Gastroesophageal sphincter (tissue), 4 donors: ENCODE data around the gene GABRB3. TPM values are rescaled to one million over a fixed set of nuclear protein-coding genes. Genes with fewer than 3 reads are reported as not detected.

Experiments used
- ATAC-seq: fragments of 150-250 bp; one replicate; pipeline ENCODE4 v1.9.1; 2016; ENCODE audit warnings: mild to moderate bottlenecking, moderate library complexity
- H3K27ac ChIP-seq, 4 donors: fragments of 200-600 bp; sonication (generic) in 3 of 4; 1 replicate in 3 of 4; 2 replicates in 1 of 4; pipeline ENCODE4 v1.5.1; 2016 to 2019
- H3K27me3 ChIP-seq: fragments of 200-600 bp; sonication (generic); one replicate; pipeline ENCODE4 v1.5.1; 2019
- H3K36me3 ChIP-seq, 2 donors: fragments of 200-600 bp; sonication (generic); one replicate each; pipeline ENCODE4 v1.5.1; 2019; ENCODE audit warnings: control low read depth in 1 of 2
- H3K4me1 ChIP-seq, 3 donors: fragments of 200-600 bp; sonication (generic); 1 replicate in 2 of 3; 2 replicates in 1 of 3; pipeline ENCODE4 v1.5.1; 2016 to 2019; ENCODE audit warnings: control low read depth in 2 of 3
- H3K4me3 ChIP-seq, 2 donors: fragments of 200-600 bp; sonication (generic); one replicate each; pipeline ENCODE4 v1.5.1; 2019; ENCODE audit warnings: mild to moderate bottlenecking in 1 of 2, moderate library complexity in 1 of 2
- H3K9me3 ChIP-seq, 3 donors: fragments of 200-600 bp; sonication (generic); one replicate each; pipeline ENCODE4 v1.5.1; 2017 to 2019; ENCODE audit warnings: control low read depth in 2 of 3
- EP300 ChIP-seq: sonication (generic); formaldehyde crosslinking; IDR thresholded peaks from one replicate; pipeline ENCODE4 v1.6.1; 2017; ENCODE audit warnings: antibody characterized with exemption, mild to moderate bottlenecking
- POLR2A ChIP-seq, 2 donors: fragments of 450-650 bp; IDR thresholded peaks; one replicate each; pipeline ENCODE4 v1.6.1; 2017; ENCODE audit warnings: antibody characterized with exemption in 2 of 2, mild to moderate bottlenecking in 2 of 2, moderate library complexity in 1 of 2
- POLR2AphosphoS5 ChIP-seq: sonication (generic); formaldehyde crosslinking; IDR thresholded peaks from one replicate; pipeline ENCODE4 v1.6.1; 2017; ENCODE audit warnings: antibody characterized with exemption
- WGBS, 2 donors: methylation state at CpG; one replicate each; pipeline ENCODE4 v1.1.5; 2018; ENCODE audit warnings: low coverage in 1 of 2; 5-methylcytosine and 5-hydroxymethylcytosine counted together
- total RNA-seq, 4 donors: library from RNA; depleted of rRNA; stranded (reverse); fragments of >200 nt; gene quantifications; one replicate each; pipeline ENCODE4 v1.1.0, GENCODE V29; 2016
- TF ChIP-seq, protein P1 (sequence below), 4 experiments: fragments of 200-600 bp in 2 of 4; fragments of 450-650 bp in 2 of 4; sonication (generic) in 1 of 4; IDR thresholded peaks; one replicate each; pipeline ENCODE4 v1.5.1; 2017 to 2019; ENCODE audit warnings: antibody characterized with exemption in 4 of 4, mild to moderate bottlenecking in 2 of 4, moderate library complexity in 2 of 4

Gene GABRB3
- total RNA-seq, 4 donors from 2014 or later, result 2.4 to 4.3 (median 3.6) TPM

DNA sequence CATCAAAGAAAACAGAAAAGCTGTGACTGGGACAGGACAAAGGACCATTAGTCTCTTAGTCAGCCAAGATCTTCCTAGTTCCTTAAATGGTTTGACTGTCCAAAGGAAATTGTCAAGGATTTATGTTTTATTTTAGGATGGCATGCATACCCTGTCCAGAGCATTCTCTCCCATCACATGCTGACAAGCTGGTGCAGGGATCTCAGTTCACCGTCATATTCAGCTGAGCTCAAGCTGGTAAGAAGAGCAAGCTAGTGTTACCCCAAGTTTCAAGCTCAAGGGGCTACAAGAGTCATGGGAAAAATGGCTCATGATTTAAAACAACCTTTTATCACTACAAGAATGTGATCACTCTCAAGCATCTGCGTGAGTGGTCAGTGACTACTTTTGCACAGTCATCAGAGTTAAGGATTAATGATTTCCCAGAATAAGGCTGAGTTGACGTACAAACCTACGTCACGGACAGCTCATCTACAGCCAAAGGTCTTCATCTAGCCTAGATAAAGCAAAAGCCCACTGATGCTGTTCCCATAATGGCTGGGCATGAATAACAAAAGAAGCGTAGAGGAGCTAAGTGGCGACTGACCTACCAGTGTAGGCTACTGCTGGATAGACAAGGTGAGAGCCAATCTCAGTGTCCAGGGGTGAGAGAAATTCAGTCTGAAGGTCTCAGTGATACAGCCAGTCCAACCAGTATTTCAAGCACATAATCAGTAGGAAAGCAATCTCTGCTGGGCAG, 157.5 kb downstream of the GABRB3 start:
- no peak for TF ChIP-seq EP300
- TF ChIP-seq, protein P1, sequence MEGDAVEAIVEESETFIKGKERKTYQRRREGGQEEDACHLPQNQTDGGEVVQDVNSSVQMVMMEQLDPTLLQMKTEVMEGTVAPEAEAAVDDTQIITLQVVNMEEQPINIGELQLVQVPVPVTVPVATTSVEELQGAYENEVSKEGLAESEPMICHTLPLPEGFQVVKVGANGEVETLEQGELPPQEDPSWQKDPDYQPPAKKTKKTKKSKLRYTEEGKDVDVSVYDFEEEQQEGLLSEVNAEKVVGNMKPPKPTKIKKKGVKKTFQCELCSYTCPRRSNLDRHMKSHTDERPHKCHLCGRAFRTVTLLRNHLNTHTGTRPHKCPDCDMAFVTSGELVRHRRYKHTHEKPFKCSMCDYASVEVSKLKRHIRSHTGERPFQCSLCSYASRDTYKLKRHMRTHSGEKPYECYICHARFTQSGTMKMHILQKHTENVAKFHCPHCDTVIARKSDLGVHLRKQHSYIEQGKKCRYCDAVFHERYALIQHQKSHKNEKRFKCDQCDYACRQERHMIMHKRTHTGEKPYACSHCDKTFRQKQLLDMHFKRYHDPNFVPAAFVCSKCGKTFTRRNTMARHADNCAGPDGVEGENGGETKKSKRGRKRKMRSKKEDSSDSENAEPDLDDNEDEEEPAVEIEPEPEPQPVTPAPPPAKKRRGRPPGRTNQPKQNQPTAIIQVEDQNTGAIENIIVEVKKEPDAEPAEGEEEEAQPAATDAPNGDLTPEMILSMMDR (IDR thresholded peaks at IDR 0.05), result no peak
- no peak overlapping the region for H3K27ac ChIP-seq
- H3K4me1 ChIP-seq, result no peaks in the 10 kb centered on the region
- no peak for ATAC-seq
- H3K4me3 ChIP-seq, result no peak overlapping the region
- 82 to 93% methylated on average over 6 to 7 of the region's 7 CpGs for WGBS, 2 donors
- no peaks in the 10 kb centered on the region for H3K36me3 ChIP-seq
- H3K9me3 ChIP-seq, result no peaks in the 10 kb centered on the region
- H3K27me3 ChIP-seq, result no peaks in the 10 kb centered on the region

DNA sequence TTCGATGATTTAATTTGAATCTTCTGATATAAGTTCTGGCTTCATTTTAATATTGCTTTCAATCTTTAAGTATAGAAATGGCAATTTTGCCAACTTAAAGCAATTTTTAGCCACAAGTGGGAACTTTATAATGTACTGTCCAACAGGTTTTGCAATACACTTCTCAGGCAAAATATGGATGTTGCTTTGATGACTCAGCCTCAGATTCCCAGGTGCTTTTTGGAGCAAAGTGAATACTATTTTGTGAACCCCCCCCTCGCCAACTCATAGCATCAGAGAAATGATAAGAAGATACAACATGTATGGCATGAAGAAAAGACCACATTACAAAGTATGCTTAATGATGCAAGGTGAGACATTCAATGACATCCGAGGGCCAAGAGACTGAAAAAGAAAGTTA, 158.1 kb downstream of the GABRB3 start:
- Histone ChIP-seq H3K27ac (no peak overlapping the region), H3K4me3 (no peak overlapping the region), H3K36me3 (no peaks in the 10 kb centered on the region), H3K27me3 (no peaks in the 10 kb centered on the region), H3K4me1 (no peaks in the 10 kb centered on the region), H3K9me3 (no peaks in the 10 kb centered on the region)
- ATAC-seq, result no peak
- 75 to 92% methylated on average over 3 of the region's 3 CpGs for WGBS, 2 donors
- TF ChIP-seq POLR2AphosphoS5, result no peak
- no peak for TF ChIP-seq EP300
- TF ChIP-seq, protein P1 (IDR thresholded peaks at IDR 0.05), result no peak
- TF ChIP-seq POLR2A (IDR thresholded peaks at IDR 0.05), result no peak

DNA sequence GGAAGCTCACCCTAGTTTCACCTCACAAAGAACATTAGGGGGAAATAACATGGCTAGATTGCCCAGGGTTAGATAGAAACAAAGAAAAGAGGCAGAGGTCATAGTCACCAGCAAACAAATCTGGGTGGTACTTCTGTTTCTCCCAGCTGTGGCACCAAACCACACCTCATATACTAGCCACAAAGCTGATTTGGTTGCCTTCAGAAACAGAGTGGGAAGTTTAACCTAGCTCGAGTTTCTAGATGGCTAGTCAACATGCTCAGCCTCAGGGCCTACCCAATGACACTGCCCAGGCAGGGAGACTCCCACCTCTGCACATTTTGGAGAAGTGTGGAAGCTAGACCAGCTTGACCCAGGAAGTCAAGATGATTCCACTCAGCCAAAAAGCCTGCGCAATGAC, 174.2 kb downstream of the GABRB3 start:
- peaks cover 0 to 21% (median 0%) of the 10 kb centered on the region in 3 donors for H3K9me3 ChIP-seq
- no peak overlapping the region for H3K27ac ChIP-seq
- ATAC-seq, result no peak
- no peaks in the 10 kb centered on the region for H3K36me3 ChIP-seq
- TF ChIP-seq EP300, result no peak
- no peak for TF ChIP-seq POLR2AphosphoS5
- TF ChIP-seq, protein P1 (IDR thresholded peaks at IDR 0.05), result no peak
- no peak for TF ChIP-seq POLR2A (IDR thresholded peaks at IDR 0.05)
- H3K4me1 ChIP-seq, result no peaks in the 10 kb centered on the region
- no peaks in the 10 kb centered on the region for H3K27me3 ChIP-seq
- WGBS, 2 donors, result 63% methylated on average over 1 of the region's 2 CpGs; no CpG with 5 or more reads in 1 of the 2 donors
- no peak overlapping the region for H3K4me3 ChIP-seq

DNA sequence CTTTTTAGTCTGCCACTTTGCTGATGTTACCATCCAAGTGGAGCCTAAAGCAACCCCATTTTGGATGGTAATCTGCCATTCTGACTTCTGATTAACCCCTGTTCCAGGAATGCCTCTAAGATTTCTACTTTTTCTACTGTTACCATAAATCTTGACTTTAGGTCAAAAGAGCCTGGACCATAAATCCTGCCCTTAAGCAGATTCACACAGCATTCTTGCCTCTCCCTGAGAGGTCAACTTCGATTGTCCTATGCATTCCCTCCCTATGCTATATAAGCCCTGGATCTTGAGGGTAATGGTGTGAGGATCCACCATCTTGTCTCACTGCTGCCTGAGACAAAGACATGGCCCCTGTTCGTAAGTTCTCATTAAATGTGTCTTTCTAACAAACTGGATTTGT, 177.3 kb downstream of the GABRB3 start:
- no peaks in the 10 kb centered on the region for H3K36me3 ChIP-seq
- no peaks in the 10 kb centered on the region for H3K4me1 ChIP-seq
- TF ChIP-seq POLR2AphosphoS5, result no peak
- TF ChIP-seq POLR2A (IDR thresholded peaks at IDR 0.05), result no peak
- TF ChIP-seq EP300, result no peak
- TF ChIP-seq, protein P1 (IDR thresholded peaks at IDR 0.05), result no peak
- H3K27ac ChIP-seq, result no peak overlapping the region
- peaks cover 0 to 17% (median 0%) of the 10 kb centered on the region in 3 donors for H3K9me3 ChIP-seq
- no peak overlapping the region for H3K4me3 ChIP-seq
- WGBS, 2 donors, result 25 to 52% methylated on average over 2 of the region's 2 CpGs
- H3K27me3 ChIP-seq, result no peaks in the 10 kb centered on the region
- no peak for ATAC-seq

DNA sequence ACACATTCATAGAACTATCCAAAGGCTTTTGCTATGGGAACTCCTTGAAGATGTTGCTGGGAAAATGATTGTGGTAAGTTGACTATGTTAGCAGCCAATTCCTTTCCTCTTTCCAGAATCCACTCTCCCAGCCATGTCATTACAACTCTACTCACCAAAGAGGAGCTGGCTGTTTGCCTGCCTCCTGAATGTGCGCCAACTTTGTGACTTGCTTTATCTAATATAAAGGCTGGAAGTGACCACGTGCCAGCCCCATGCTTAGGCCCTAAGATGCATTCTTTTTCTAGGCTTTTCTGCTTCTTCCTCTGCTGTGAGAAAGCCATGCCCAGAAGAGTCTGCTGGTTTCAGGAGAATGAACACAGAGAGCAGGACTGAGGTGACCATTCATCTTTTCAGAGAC, 182.2 kb downstream of the GABRB3 start:
- TF ChIP-seq POLR2A (IDR thresholded peaks at IDR 0.05) (no peak), EP300 (no peak), POLR2AphosphoS5 (no peak)
- TF ChIP-seq, protein P1 (IDR thresholded peaks at IDR 0.05), result no peak
- no peak for ATAC-seq
- 0 to 76% methylated on average over 1 to 2 of the region's 2 CpGs for WGBS, 2 donors
- Histone ChIP-seq H3K36me3 (no peaks in the 10 kb centered on the region), H3K4me3 (no peak overlapping the region), H3K4me1 (no peaks in the 10 kb centered on the region), H3K27ac (no peak overlapping the region), H3K27me3 (no peaks in the 10 kb centered on the region), H3K9me3 (no peaks in the 10 kb centered on the region)
